ENCODE data around the gene KPNA2. TPM values are rescaled to one million over a fixed set of nuclear protein-coding genes. Genes with fewer than 3 reads are reported as not detected.

KPNA2 gene
- polyA plus RNA-seq, 1 experiment, result 151 TPM

GRCh38 chr17:68033636-68034451, 1.7 kb upstream of the KPNA2 start:
- ChIA-PET CTCF (interaction anchor here (1.0 kb wide), 1 partner anchor 11 kb away, joined by 4 read pairs; no protein-coding TSS in a partner anchor), POLR2A (no interaction called here)

DNA sequence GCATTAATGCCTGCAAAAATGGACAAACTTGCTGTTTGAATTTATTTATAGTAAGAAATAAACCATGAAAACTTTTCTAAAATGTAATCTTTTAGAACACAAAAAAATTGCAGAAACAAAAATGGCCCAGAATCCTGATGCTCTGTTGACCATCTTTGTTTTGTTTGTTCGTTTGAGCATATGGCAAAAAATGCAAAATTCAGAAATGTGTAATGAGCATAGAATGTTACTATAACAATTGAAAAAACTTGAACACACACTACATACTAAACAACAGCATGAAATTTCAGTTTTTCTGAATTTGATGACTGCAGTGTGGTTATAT, 1.1 kb upstream of the KPNA2 start:
- no peak overlapping the region for H3K4me3 ChIP-seq (ENCODE audit: low read depth, low read length)
- CTCF ChIA-PET, result interaction anchor here (1.0 kb wide), 1 partner anchor 12 kb away, joined by 4 read pairs; no protein-coding TSS in a partner anchor

More at GRCh38 chr17:68033636-68034451, 1.7 kb upstream of the KPNA2 start:
- no peak for DNase-seq (ENCODE audit: low read depth, low spot score)
- Histone ChIP-seq H3K9me3 (ENCODE audit: control insufficient read depth, insufficient read depth, low read length) (peaks cover 4% of the 10 kb centered on the region; the same call in 1 of the 2 replicates), H3K27ac (ENCODE audit: low read depth, low read length) (no peak overlapping the region), H3K27me3 (ENCODE audit: control insufficient read depth, insufficient read depth, low read length) (no peaks in the 10 kb centered on the region), H3K4me3 (ENCODE audit: low read depth, low read length) (no peak overlapping the region)
- TF ChIP-seq, protein P1, sequence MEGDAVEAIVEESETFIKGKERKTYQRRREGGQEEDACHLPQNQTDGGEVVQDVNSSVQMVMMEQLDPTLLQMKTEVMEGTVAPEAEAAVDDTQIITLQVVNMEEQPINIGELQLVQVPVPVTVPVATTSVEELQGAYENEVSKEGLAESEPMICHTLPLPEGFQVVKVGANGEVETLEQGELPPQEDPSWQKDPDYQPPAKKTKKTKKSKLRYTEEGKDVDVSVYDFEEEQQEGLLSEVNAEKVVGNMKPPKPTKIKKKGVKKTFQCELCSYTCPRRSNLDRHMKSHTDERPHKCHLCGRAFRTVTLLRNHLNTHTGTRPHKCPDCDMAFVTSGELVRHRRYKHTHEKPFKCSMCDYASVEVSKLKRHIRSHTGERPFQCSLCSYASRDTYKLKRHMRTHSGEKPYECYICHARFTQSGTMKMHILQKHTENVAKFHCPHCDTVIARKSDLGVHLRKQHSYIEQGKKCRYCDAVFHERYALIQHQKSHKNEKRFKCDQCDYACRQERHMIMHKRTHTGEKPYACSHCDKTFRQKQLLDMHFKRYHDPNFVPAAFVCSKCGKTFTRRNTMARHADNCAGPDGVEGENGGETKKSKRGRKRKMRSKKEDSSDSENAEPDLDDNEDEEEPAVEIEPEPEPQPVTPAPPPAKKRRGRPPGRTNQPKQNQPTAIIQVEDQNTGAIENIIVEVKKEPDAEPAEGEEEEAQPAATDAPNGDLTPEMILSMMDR (IDR thresholded peaks at IDR 0.05; ENCODE audit: low read depth, low read length), result no peak

DNA sequence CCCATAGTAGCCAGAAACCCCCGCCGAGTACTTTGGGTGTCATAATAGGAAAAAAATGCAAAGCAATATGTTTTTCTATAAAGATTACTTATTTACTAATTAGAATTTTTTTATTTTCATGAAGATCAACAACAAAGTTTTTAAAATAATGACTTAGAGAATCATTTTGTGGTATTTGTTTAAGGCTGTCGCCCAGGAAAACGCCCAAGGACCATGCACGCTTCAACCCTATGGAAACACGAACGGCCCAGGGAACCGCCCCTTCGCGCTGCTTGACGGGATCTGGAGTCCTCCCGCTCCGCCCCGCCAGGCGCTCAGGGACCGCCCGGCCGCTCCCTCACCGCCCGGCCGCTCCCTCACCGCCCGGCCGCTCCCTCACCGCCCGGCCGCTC, 408 bp upstream of the KPNA2 start:
- no peak for DNase-seq (ENCODE audit: low read depth, low spot score)
- H3K9me3 ChIP-seq (ENCODE audit: control insufficient read depth, insufficient read depth, low read length), result peaks cover 4% of the 10 kb centered on the region; the same call in 1 of the 2 replicates
- no peak overlapping the region for H3K27ac ChIP-seq (ENCODE audit: low read depth, low read length)
- TF ChIP-seq, protein P1 (IDR thresholded peaks at IDR 0.05; ENCODE audit: low read depth, low read length), result no peak
- H3K4me3 ChIP-seq (ENCODE audit: low read depth, low read length), result peak overlapping the region; percentile 32; the same call in 1 of the 2 replicates
- ChIA-PET CTCF (no interaction called here), POLR2A (interaction anchor here (0.6 to 1.1 kb wide), 6 partner anchors 14 to 423 kb away, joined by 5 to 12 read pairs (median 6); no protein-coding TSS in a partner anchor)
- H3K27me3 ChIP-seq (ENCODE audit: control insufficient read depth, insufficient read depth, low read length), result no peaks in the 10 kb centered on the region

More for the DNA sequence above, 1.1 kb upstream of the KPNA2 start:
- POLR2A ChIA-PET, result no interaction called here
- TF ChIP-seq, protein P1 (IDR thresholded peaks at IDR 0.05; ENCODE audit: low read depth, low read length), result no peak
- H3K27me3 ChIP-seq (ENCODE audit: control insufficient read depth, insufficient read depth, low read length), result no peaks in the 10 kb centered on the region
- H3K27ac ChIP-seq (ENCODE audit: low read depth, low read length), result no peak overlapping the region
- DNase-seq (ENCODE audit: low read depth, low spot score), result no peak
- H3K9me3 ChIP-seq (ENCODE audit: control insufficient read depth, insufficient read depth, low read length), result peaks cover 4% of the 10 kb centered on the region; the same call in 1 of the 2 replicates

GRCh38 chr17:68036304-68037147, 991 bp downstream of the KPNA2 start:
- ChIA-PET POLR2A (interaction anchor here (0.5 to 1.1 kb wide), 3 partner anchors 19 to 421 kb away, joined by 3 to 10 read pairs (median 3); partner anchors contain the start of gene WIPI1), CTCF (interaction anchor here (1.0 to 1.5 kb wide), 2 partner anchors 73 to 164 kb away, joined by 3 read pairs; no protein-coding TSS in a partner anchor)
- DNase-seq (ENCODE audit: low read depth, low spot score), result no peak

More at GRCh38 chr17:68036304-68037147, 991 bp downstream of the KPNA2 start:
- H3K27ac ChIP-seq (ENCODE audit: low read depth, low read length), result no peak overlapping the region
- peaks cover 4% of the 10 kb centered on the region; the same call in 1 of the 2 replicates for H3K9me3 ChIP-seq (ENCODE audit: control insufficient read depth, insufficient read depth, low read length)
- H3K27me3 ChIP-seq (ENCODE audit: control insufficient read depth, insufficient read depth, low read length), result no peaks in the 10 kb centered on the region
- TF ChIP-seq, protein P1 (IDR thresholded peaks at IDR 0.05; ENCODE audit: low read depth, low read length), result no peak
- H3K4me3 ChIP-seq (ENCODE audit: low read depth, low read length), result peak overlapping the region; percentile 92

All from AG04450 (cell line).